ENCODE results near the gene MRPL36. TPM values are rescaled to one million over a fixed set of nuclear protein-coding genes. Genes with fewer than 3 reads are reported as not detected.
A peak's percentile ranks its signal among the peaks of the same experiment; 100 is the strongest.

Gene MRPL36
- total and polyA plus RNA-seq, 4 donors = 14.5 to 62.8 (median 40.4) TPM

DNA sequence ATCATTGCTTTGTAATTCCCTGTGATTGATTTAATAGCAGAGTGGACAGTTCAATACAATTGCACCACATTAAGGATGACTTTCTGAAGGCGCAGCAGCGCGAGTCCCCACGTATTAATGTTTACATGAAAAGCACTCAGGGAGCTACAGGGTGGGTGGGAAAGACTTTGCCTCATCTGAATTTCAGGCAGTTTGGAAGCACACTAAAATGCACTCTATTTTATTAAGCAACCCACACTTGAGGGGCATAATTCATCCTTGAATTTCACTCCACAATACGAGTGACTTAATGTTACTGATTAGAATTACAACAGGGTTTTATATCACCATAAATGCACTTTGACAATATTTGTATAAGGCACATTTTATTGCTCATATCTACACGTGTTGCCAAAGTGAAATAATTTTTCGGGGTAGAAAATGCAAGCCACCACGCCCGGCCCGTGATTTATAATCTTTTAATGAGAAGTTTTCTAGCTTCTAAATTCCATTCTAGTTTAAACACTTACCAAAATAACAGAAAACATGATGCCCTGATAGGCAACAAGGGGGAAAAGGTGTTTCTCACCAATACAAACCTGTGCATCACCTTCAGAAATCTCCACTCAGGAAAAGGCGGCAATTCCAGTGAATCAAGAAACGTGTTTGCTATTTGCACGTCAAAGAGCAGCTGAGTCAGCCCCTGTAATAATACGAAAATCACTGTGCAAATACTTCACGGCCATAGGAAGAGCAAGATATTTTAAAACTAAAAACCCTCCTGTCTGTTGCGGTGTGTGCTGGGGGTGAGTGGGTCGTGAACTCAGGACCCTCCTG is 42.6 kb upstream of the MRPL36 start:
- no peak overlapping the region for H3K9ac ChIP-seq (ENCODE audit: insufficient read depth in 1 of 2, low read length in 2 of 2)
- DNase-seq = no peak
- H3K4me1 ChIP-seq (ENCODE audit: control insufficient read depth in 5 of 5, insufficient read depth in 5 of 5, low read length in 5 of 5) = no peaks in the 10 kb centered on the region
- no peak for ATAC-seq (ENCODE audit: insufficient read depth, low FRiP score)
- H3K27me3 ChIP-seq (ENCODE audit: control insufficient read depth in 3 of 3, insufficient read depth in 3 of 3, low read length in 2 of 3) = peaks cover 0 to 49% (median 10%) of the 10 kb centered on the region in 3 donors
- no peaks in the 10 kb centered on the region for H3K36me3 ChIP-seq (ENCODE audit: control insufficient read depth in 4 of 4, insufficient read depth in 4 of 4, low read length in 4 of 4)
- TF ChIP-seq, protein P1, sequence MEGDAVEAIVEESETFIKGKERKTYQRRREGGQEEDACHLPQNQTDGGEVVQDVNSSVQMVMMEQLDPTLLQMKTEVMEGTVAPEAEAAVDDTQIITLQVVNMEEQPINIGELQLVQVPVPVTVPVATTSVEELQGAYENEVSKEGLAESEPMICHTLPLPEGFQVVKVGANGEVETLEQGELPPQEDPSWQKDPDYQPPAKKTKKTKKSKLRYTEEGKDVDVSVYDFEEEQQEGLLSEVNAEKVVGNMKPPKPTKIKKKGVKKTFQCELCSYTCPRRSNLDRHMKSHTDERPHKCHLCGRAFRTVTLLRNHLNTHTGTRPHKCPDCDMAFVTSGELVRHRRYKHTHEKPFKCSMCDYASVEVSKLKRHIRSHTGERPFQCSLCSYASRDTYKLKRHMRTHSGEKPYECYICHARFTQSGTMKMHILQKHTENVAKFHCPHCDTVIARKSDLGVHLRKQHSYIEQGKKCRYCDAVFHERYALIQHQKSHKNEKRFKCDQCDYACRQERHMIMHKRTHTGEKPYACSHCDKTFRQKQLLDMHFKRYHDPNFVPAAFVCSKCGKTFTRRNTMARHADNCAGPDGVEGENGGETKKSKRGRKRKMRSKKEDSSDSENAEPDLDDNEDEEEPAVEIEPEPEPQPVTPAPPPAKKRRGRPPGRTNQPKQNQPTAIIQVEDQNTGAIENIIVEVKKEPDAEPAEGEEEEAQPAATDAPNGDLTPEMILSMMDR (IDR thresholded peaks at IDR 0.05; ENCODE audit: control extremely low read depth, extremely low read depth) = no peak
- 58 to 74% methylated on average over 17 of the region's 17 CpGs for WGBS, 2 donors
- H3K4me3 ChIP-seq = no peak overlapping the region
- no peaks in the 10 kb centered on the region for H3K9me3 ChIP-seq (ENCODE audit: control insufficient read depth in 4 of 4, insufficient read depth in 3 of 4, low read length in 3 of 4)
- no peak overlapping the region for H3K27ac ChIP-seq (ENCODE audit: low read depth in 1 of 2, low read length in 1 of 2)

DNA sequence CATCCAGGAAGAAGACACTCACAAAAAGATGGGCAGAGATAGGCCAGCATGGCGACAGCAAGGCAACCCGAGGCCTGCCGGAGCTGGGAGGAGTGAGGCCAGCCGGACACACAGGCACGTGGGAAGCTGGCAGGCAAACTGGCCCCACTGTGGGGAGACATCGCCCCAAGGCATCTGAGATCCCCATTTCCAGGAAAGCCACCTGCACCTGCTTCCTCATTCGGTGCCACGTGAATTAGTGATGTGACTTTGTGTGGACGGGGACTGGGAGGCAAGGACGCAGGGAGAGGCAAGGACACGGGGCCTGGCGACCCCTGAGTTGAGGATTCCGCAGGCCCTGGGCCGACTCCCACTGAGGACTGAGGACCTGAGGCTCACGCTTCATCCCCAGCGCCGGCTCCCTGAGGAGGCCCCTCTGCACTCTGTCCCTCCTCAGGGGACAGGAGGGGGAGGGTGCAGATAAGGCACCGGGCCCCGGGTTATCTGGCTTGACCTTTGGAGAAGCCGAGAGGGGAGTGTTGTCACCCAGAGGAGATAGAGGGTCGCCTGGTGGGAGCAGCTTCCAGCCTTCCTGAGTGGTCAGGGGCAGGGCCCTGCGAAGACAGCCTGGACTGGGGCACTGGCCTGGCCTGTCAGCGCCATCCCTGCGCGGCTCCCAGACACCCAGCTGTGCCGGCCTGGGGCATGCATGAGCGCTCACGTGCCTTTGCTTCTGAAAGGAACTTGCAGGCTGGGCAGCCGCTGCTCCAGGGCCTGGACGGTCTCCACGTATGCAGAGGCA is 41.3 kb upstream of the MRPL36 start:
- H3K4me1 ChIP-seq (ENCODE audit: control insufficient read depth in 5 of 5, insufficient read depth in 5 of 5, low read length in 5 of 5) = no peaks in the 10 kb centered on the region
- 42 to 54% methylated on average over 31 of the region's 31 CpGs for WGBS, 2 donors
- no peak for ATAC-seq (ENCODE audit: insufficient read depth, low FRiP score)
- no peak overlapping the region for H3K4me3 ChIP-seq
- TF ChIP-seq, protein P1 (IDR thresholded peaks at IDR 0.05; ENCODE audit: control extremely low read depth, extremely low read depth) = no peak
- peak in 1 of 3 donors; percentile 10 for DNase-seq
- H3K27ac ChIP-seq (ENCODE audit: low read depth in 1 of 2, low read length in 1 of 2) = no peak overlapping the region
- no peaks in the 10 kb centered on the region for H3K36me3 ChIP-seq (ENCODE audit: control insufficient read depth in 4 of 4, insufficient read depth in 4 of 4, low read length in 4 of 4)
- no peaks in the 10 kb centered on the region for H3K9me3 ChIP-seq (ENCODE audit: control insufficient read depth in 4 of 4, insufficient read depth in 3 of 4, low read length in 3 of 4)
- H3K27me3 ChIP-seq (ENCODE audit: control insufficient read depth in 3 of 3, insufficient read depth in 3 of 3, low read length in 2 of 3) = peaks cover 0 to 40% (median 9%) of the 10 kb centered on the region in 3 donors
- no peak overlapping the region for H3K9ac ChIP-seq (ENCODE audit: insufficient read depth in 1 of 2, low read length in 2 of 2)

DNA sequence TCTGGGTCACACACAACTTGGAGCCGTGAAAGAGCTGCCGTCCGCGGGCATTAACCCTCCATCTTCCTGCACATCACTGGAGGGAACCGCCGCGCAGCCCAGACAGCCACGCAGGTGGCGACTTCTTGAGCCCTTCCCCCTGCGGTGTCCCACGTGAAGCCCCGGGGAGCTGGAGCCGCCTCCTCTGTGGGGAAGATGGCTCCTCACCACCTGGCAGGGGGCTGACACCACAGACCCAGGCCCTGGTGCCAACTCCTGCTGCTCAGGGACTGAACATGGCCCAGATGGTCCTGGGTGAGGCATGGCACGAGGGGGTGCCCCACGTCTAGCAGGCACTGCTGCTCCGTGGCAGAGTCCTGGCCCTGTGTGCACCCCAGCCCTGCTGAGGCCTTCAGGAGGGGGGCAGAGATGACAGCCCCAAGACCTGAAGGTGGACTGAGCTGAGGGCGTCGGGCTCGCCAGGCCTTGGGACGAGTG is 40.5 kb upstream of the MRPL36 start:
- TF ChIP-seq, protein P1 (IDR thresholded peaks at IDR 0.05; ENCODE audit: control extremely low read depth, extremely low read depth) = no peak
- Histone ChIP-seq H3K27me3 (ENCODE audit: control insufficient read depth in 3 of 3, insufficient read depth in 3 of 3, low read length in 2 of 3) (peaks cover 0 to 46% (median 13%) of the 10 kb centered on the region in 3 donors), H3K27ac (ENCODE audit: low read depth in 1 of 2, low read length in 1 of 2) (no peak overlapping the region), H3K4me1 (ENCODE audit: control insufficient read depth in 5 of 5, insufficient read depth in 5 of 5, low read length in 5 of 5) (no peaks in the 10 kb centered on the region), H3K9me3 (ENCODE audit: control insufficient read depth in 4 of 4, insufficient read depth in 3 of 4, low read length in 3 of 4) (no peaks in the 10 kb centered on the region), H3K36me3 (ENCODE audit: control insufficient read depth in 4 of 4, insufficient read depth in 4 of 4, low read length in 4 of 4) (no peaks in the 10 kb centered on the region), H3K9ac (ENCODE audit: insufficient read depth in 1 of 2, low read length in 2 of 2) (no peak overlapping the region), H3K4me3 (no peak overlapping the region)
- DNase-seq = no peak
- WGBS, 2 donors = 81 to 88% methylated on average over 20 of the region's 20 CpGs
- no peak for ATAC-seq (ENCODE audit: insufficient read depth, low FRiP score)
